H1 (cell line): ENCODE measurements around the gene TWIST2. TPM values are rescaled to one million over a fixed set of nuclear protein-coding genes. Genes with fewer than 3 reads are reported as not detected.

Experiments used
- CTCF ChIA-PET: fragments of 300-600 bp; sonication (Branson Sonifier 250); formaldehyde crosslinking; loops from one replicate; lab custom pipeline; 2021; ENCODE audit not compliant: partially characterized antibody; lab: Charles Lee
- POLR2A ChIA-PET: fragments of 300-600 bp; sonication (Branson Sonifier 250); formaldehyde crosslinking; loops from one replicate; lab custom pipeline; 2021; ENCODE audit warnings: inconsistent platforms; ENCODE audit not compliant: partially characterized antibody; lab: Charles Lee
- DNase-seq, 2 experiments: peaks; one replicate each; pipeline versions ENCODE4 v3.0.0 to v3.0.0-alpha.2; 2010 to 2022; ENCODE audit warnings: low spot score in 2 of 2, low read depth in 1 of 2, mixed read lengths in 1 of 2
- FAIRE-seq: peaks from 2 replicates; lab custom pipeline; 2011; peaks lifted over from hg19 to GRCh38; lab: Jason Lieb, UNC
- H2AFZ ChIP-seq: 2 replicates; pipeline ENCODE4 v1.8.1; 2012; ENCODE audit warnings: low read length, inconsistent platforms
- H2AK5ac ChIP-seq: 2 replicates; pipeline ENCODE4 v1.6.1; 2013; ENCODE audit warnings: low read depth, low read length
- H2BK120ac ChIP-seq: replicated peaks from 2 replicates; pipeline ENCODE3; 2013; ENCODE audit warnings: low read depth, low read length, inconsistent platforms
- H2BK12ac ChIP-seq: 2 replicates; pipeline ENCODE4 v1.6.1; 2013; ENCODE audit warnings: low read depth, low read length
- H2BK15ac ChIP-seq: 2 replicates; pipeline ENCODE4 v1.6.1; 2013; ENCODE audit warnings: low read length
- H2BK20ac ChIP-seq: 2 replicates; pipeline ENCODE4 v1.6.1; 2013; ENCODE audit warnings: low read length
- H2BK5ac ChIP-seq: 2 replicates; pipeline ENCODE4 v1.6.1; 2013; ENCODE audit warnings: low read depth, low read length
- H3K14ac ChIP-seq: 2 replicates; pipeline ENCODE4 v1.6.1; 2013; ENCODE audit warnings: inconsistent platforms; ENCODE audit not compliant: insufficient read length
- H3K18ac ChIP-seq: 2 replicates; pipeline ENCODE4 v1.6.1; 2013; ENCODE audit warnings: low read length; ENCODE audit errors: extremely low read depth
- H3K23ac ChIP-seq: 2 replicates; pipeline ENCODE4 v1.6.1; 2013; ENCODE audit warnings: inconsistent platforms; ENCODE audit not compliant: insufficient read length
- H3K23me2 ChIP-seq: 2 replicates; pipeline ENCODE4 v1.6.1; 2013; ENCODE audit warnings: low read depth, low read length
- H3K27ac ChIP-seq: 2 replicates; pipeline ENCODE4 v1.6.1; 2011; ENCODE audit warnings: low read depth, low read length, inconsistent platforms
- H3K27me3 ChIP-seq, 4 experiments: replicated peaks in 1 of 4; 1 replicate in 1 of 4; 2 replicates in 3 of 4; pipeline versions ENCODE4 v1.6.1 to v1.8.1; 2011 to 2013; ENCODE audit warnings: low read length in 3 of 4, mild to moderate bottlenecking in 3 of 4, inconsistent platforms in 2 of 4, mixed read lengths in 2 of 4, moderate library complexity in 1 of 4; ENCODE audit not compliant: control insufficient read depth in 3 of 4, insufficient read depth in 3 of 4; ENCODE audit errors: extremely low read depth in 1 of 4
- H3K36me3 ChIP-seq, 4 experiments: 2 replicates each; pipeline versions ENCODE4 v1.6.1 to v1.8.1; 2011 to 2013; ENCODE audit warnings: mild to moderate bottlenecking in 4 of 4, low read length in 3 of 4, moderate library complexity in 2 of 4, control low read depth in 1 of 4, inconsistent platforms in 1 of 4; ENCODE audit not compliant: insufficient read depth in 4 of 4, control insufficient read depth in 2 of 4
- H3K4ac ChIP-seq: replicated peaks from 2 replicates; pipeline ENCODE3; 2013; ENCODE audit warnings: low read length, low read depth, mixed read lengths, inconsistent platforms; ENCODE audit not compliant: insufficient read length
- H3K4me1 ChIP-seq, 4 experiments: replicated peaks in 1 of 4; 1 replicate in 1 of 4; 2 replicates in 3 of 4; pipeline versions ENCODE4 v1.6.1 to v1.8.1; 2011 to 2013; ENCODE audit warnings: low read length in 3 of 4, inconsistent platforms in 2 of 4, mixed read lengths in 1 of 4; ENCODE audit not compliant: insufficient read depth in 4 of 4, control insufficient read depth in 3 of 4
- H3K4me2 ChIP-seq, 2 experiments: 2 replicates each; pipeline versions ENCODE4 v1.6.1 to v1.8.1; 2011 to 2013; ENCODE audit warnings: low read depth in 2 of 2, low read length in 2 of 2, control low read depth in 1 of 2, inconsistent platforms in 1 of 2, mild to moderate bottlenecking in 1 of 2; ENCODE audit not compliant: insufficient read depth in 1 of 2
- H3K4me3 ChIP-seq, 4 experiments: fragments of 200-600, 300-600 bp in 1 of 4; sonication (generic), shearing (Covaris generic), sonication (Bioruptor Twin) in 1 of 4; 2 replicates each; pipeline versions ENCODE4 v1.5.1 to v1.8.1; 2011 to 2016; ENCODE audit warnings: low read length in 4 of 4, low read depth in 3 of 4, control low read depth in 2 of 4, inconsistent platforms in 2 of 4, mild to moderate bottlenecking in 2 of 4, mixed read lengths in 1 of 4, moderate library complexity in 1 of 4; ENCODE audit not compliant: insufficient read depth in 2 of 4; ENCODE audit errors: extremely low read depth in 1 of 4
- H3K56ac ChIP-seq: replicated peaks from 2 replicates; pipeline ENCODE3; 2013; ENCODE audit warnings: low read depth, mild to moderate bottlenecking, mixed read lengths, low read length, inconsistent platforms; ENCODE audit not compliant: insufficient read length
- H3K79me1 ChIP-seq: 2 replicates; pipeline ENCODE4 v1.6.1; 2013; ENCODE audit warnings: low read depth, low read length, control low read depth
- H3K79me2 ChIP-seq, 2 experiments: 2 replicates each; pipeline versions ENCODE4 v1.6.1 to v1.8.1; 2012 to 2013; ENCODE audit warnings: low read length in 2 of 2, mild to moderate bottlenecking in 2 of 2, inconsistent platforms in 1 of 2; ENCODE audit not compliant: insufficient read depth in 2 of 2, control insufficient read depth in 1 of 2
- H3K9ac ChIP-seq, 4 experiments: replicated peaks in 1 of 4; 1 replicate in 1 of 4; 2 replicates in 3 of 4; pipeline versions ENCODE4 v1.6.1 to v1.8.1; 2011 to 2013; ENCODE audit warnings: low read depth in 3 of 4, low read length in 3 of 4, control low read depth in 2 of 4, mild to moderate bottlenecking in 2 of 4, moderate library complexity in 2 of 4, inconsistent platforms in 1 of 4; ENCODE audit errors: extremely low read depth in 1 of 4
- H3K9me3 ChIP-seq, 2 experiments: 2 replicates each; pipeline versions ENCODE4 v1.6.1 to v1.8.1; 2012 to 2013; ENCODE audit warnings: mild to moderate bottlenecking in 2 of 2, moderate library complexity in 2 of 2, control low read depth in 1 of 2, inconsistent platforms in 1 of 2, low read depth in 1 of 2, low read length in 1 of 2, mixed read lengths in 1 of 2; ENCODE audit not compliant: insufficient read depth in 2 of 2
- H4K20me1 ChIP-seq, 2 experiments: replicated peaks in 1 of 2; 2 replicates each; pipeline versions ENCODE3 to v1.8.1; 2011 to 2013; ENCODE audit warnings: inconsistent platforms in 2 of 2, low read length in 2 of 2, mild to moderate bottlenecking in 1 of 2; ENCODE audit not compliant: insufficient read depth in 2 of 2, control insufficient read depth in 1 of 2
- H4K5ac ChIP-seq: 2 replicates; pipeline ENCODE4 v1.6.1; 2013; ENCODE audit warnings: low read length, low read depth, mixed read lengths, inconsistent platforms; ENCODE audit not compliant: insufficient read length
- H4K8ac ChIP-seq: 2 replicates; pipeline ENCODE4 v1.8.0; 2013; ENCODE audit warnings: mild to moderate bottlenecking, moderate library complexity, low read length, inconsistent platforms; ENCODE audit not compliant: insufficient read depth; ENCODE audit errors: extremely low read depth
- H4K91ac ChIP-seq: replicated peaks from 2 replicates; pipeline ENCODE3; 2013; ENCODE audit warnings: low read length, mixed read lengths, inconsistent platforms; ENCODE audit not compliant: insufficient read length
- ASH2L ChIP-seq: fragments of 200-600, 300-600 bp; sonication (generic); IDR thresholded peaks from one replicate; pipeline ENCODE4 v1.7.1; 2017; ENCODE audit warnings: low read length
- ATF3 ChIP-seq: IDR thresholded peaks from 2 replicates; pipeline ENCODE4 v1.6.1; 2011; ENCODE audit warnings: low read depth, mild to moderate bottlenecking, low read length; ENCODE audit not compliant: insufficient read depth
- BCL11A ChIP-seq, 2 experiments: IDR thresholded peaks; one replicate each; pipeline ENCODE4 v1.6.1; 2011; ENCODE audit warnings: low read depth in 2 of 2, low read length in 2 of 2, mild to moderate bottlenecking in 2 of 2
- CREB1 ChIP-seq: IDR thresholded peaks from 2 replicates; pipeline ENCODE4 v1.6.1; 2012; ENCODE audit warnings: inconsistent platforms
- FOSL1 ChIP-seq: IDR thresholded peaks from 2 replicates; pipeline ENCODE4 v1.6.1; 2011; ENCODE audit warnings: mild to moderate bottlenecking, low read depth, low read length, moderate library complexity; ENCODE audit not compliant: insufficient read depth
- NANOG ChIP-seq: IDR thresholded peaks from 2 replicates; pipeline ENCODE4 v1.6.1; 2011; ENCODE audit warnings: low read length, low read depth, mild to moderate bottlenecking, inconsistent platforms; ENCODE audit not compliant: insufficient read depth, poor library complexity, severe bottlenecking
- POLR2A ChIP-seq, 2 experiments: IDR thresholded peaks; 1 replicate in 1 of 2; 2 replicates in 1 of 2; pipeline ENCODE4 v1.6.1; 2011; ENCODE audit warnings: low read depth in 2 of 2, low read length in 2 of 2, mild to moderate bottlenecking in 2 of 2; ENCODE audit errors: control extremely low read depth in 1 of 2
- RNF2 ChIP-seq: fragments of 200-900, 300-1000 bp; sonication (generic); IDR thresholded peaks from 2 replicates; pipeline ENCODE4 v1.7.1; 2016; ENCODE audit warnings: borderline replicate concordance, low read depth, mild to moderate bottlenecking, antibody characterized with exemption, low read length; ENCODE audit not compliant: poor library complexity, severe bottlenecking; ENCODE audit errors: missing control alignments
- SAP30 ChIP-seq: fragments of 300-600 bp; sonication (generic); IDR thresholded peaks from 2 replicates; pipeline ENCODE4 v1.7.1; 2012; ENCODE audit warnings: low read length, moderate library complexity, mild to moderate bottlenecking, inconsistent platforms; ENCODE audit not compliant: insufficient read depth, insufficient replicate concordance
- SP1 ChIP-seq: IDR thresholded peaks from 2 replicates; pipeline ENCODE4 v1.6.1; 2011; ENCODE audit warnings: low read depth, low read length
- TCF12 ChIP-seq: IDR thresholded peaks from 2 replicates; pipeline ENCODE4 v1.6.1; 2011; ENCODE audit warnings: low read depth, mild to moderate bottlenecking, low read length
- WGBS, 2 experiments: shearing (Covaris generic) in 1 of 2; methylation state at CpG; one replicate each; pipeline versions ENCODE4 v1.1.6 to v1.1.7; 2013 to 2015; ENCODE audit warnings: low lambda C conversion rate in 2 of 2, mixed read lengths in 2 of 2, inconsistent platforms in 1 of 2, low coverage in 1 of 2, missing lambda C conversion rate in 1 of 2; ENCODE audit not compliant: insufficient replicate concordance in 2 of 2, insufficient coverage in 1 of 2, insufficient read length in 1 of 2; ENCODE audit errors: extremely low coverage in 1 of 2, missing lambda C conversion rate in 1 of 2; 5-methylcytosine and 5-hydroxymethylcytosine counted together
- polyA plus RNA-seq, 7 experiments: library from polyadenylated mRNA; depleted of rRNA in 3 of 7; stranded (reverse) in 5 of 7; unstranded in 2 of 7; fragments of >200 nt in 5 of 7; fragments of 200-250 nt in 2 of 7; gene quantifications; 1 replicate in 5 of 7; 2 replicates in 1 of 7; 4 replicates in 1 of 7; pipeline versions ENCODE4 v1.2.1 to v1.2.3, GENCODE V29; 2011 to 2013; ENCODE audit warnings: missing spikeins in 2 of 7, mixed read lengths in 2 of 7
- total RNA-seq: library from RNA; stranded (reverse); fragmentation: NEBNext Ultra II Directional; extraction: Animal tissue kit (Norgen Biotek cat#: 25700); gene quantifications from 2 replicates; pipeline ENCODE4 v1.2.1, GENCODE V29; 2021

Gene TWIST2
- total and polyA plus RNA-seq, 2 of the 8 experiments (the other 6 are each of a cell fraction or from before 2014, with no cell fraction given), result 2.6 to 4.3 TPM

GRCh38 chr2:238898534-238899281, 50.8 kb downstream of the TWIST2 start:
- no peaks in the 10 kb centered on the region for H3K36me3 ChIP-seq
- peaks cover 0 to 10% (median 7%) of the 10 kb centered on the region in 4 experiments; a peak in 6 of 7 replicates for H3K4me1 ChIP-seq
- no peak overlapping the region for H3K9ac ChIP-seq
- H3K56ac ChIP-seq, result no peak overlapping the region
- DNase-seq (no peak), FAIRE-seq (no peak)
- peaks cover 14% of the 10 kb centered on the region; the same call in 1 of the 2 replicates for H3K23me2 ChIP-seq
- H3K27ac ChIP-seq, result no peak overlapping the region
- H2BK15ac ChIP-seq, result no peak overlapping the region
- H2BK120ac ChIP-seq, result no peak overlapping the region
- H2AFZ ChIP-seq, result no peak overlapping the region
- no peak overlapping the region for H2BK5ac ChIP-seq
- no peak overlapping the region for H3K14ac ChIP-seq
- H2AK5ac ChIP-seq, result no peak overlapping the region
- H3K9me3 ChIP-seq, result no peaks in the 10 kb centered on the region
- H4K20me1 ChIP-seq, result peaks cover 0 to 6% of the 10 kb centered on the region in 2 experiments
- H3K79me2 ChIP-seq, result no peaks in the 10 kb centered on the region
- no peak overlapping the region for H3K4me2 ChIP-seq
- 91% methylated on average over 20 of the region's 22 CpGs; no CpG with 5 or more reads in 1 of the 2 experiments for WGBS, 2 experiments
- no peak overlapping the region for H4K91ac ChIP-seq
- 0 out of 7 replicates have a peak, but pooled peaks cover 0 to 3% (median 0%) of the 10 kb centered on the region in 4 experiments for H3K27me3 ChIP-seq
- no peaks in the 10 kb centered on the region; the same call in 1 of the 2 replicates for H3K79me1 ChIP-seq
- no peak overlapping the region for H3K4me3 ChIP-seq
- H4K5ac ChIP-seq, result no peak overlapping the region
- H3K23ac ChIP-seq, result no peak overlapping the region
- no peak overlapping the region for H3K4ac ChIP-seq
- H4K8ac ChIP-seq, result no peak overlapping the region; the same call in 1 of the 2 replicates
- CTCF ChIA-PET, result no interaction called here
- no peak overlapping the region for H2BK12ac ChIP-seq
- POLR2A ChIA-PET, result no interaction called here
- no peak overlapping the region for H2BK20ac ChIP-seq
- H3K18ac ChIP-seq, result no peak overlapping the region
- TF ChIP-seq CREB1 (no peak), POLR2A (IDR thresholded peaks at IDR 0.05; ENCODE audit: control extremely low read depth in 1 of 2, low read depth in 2 of 2, low read length in 2 of 2) (no peak), BCL11A (IDR thresholded peaks at IDR 0.05; ENCODE audit: low read depth in 2 of 2, low read length in 2 of 2) (no peak), ATF3 (no peak), ASH2L (no peak), FOSL1 (no peak), RNF2 (no peak), NANOG (no peak), SP1 (no peak), SAP30 (no peak), TCF12 (no peak)
